GM10266 (cell line): ENCODE results near the gene CBX6.

Source experiments
- DNase-seq: peaks from one replicate; pipeline ENCODE4 v3.0.0; 2012; ENCODE audit errors: extremely low spot score
- TF ChIP-seq, protein P1 (sequence below): IDR thresholded peaks from 2 replicates; pipeline ENCODE4 v1.5.1; 2012; ENCODE audit warnings: mild to moderate bottlenecking, low read depth; ENCODE audit not compliant: control insufficient read depth, insufficient read depth; ENCODE audit errors: missing control alignments

The CBX6 gene

DNA sequence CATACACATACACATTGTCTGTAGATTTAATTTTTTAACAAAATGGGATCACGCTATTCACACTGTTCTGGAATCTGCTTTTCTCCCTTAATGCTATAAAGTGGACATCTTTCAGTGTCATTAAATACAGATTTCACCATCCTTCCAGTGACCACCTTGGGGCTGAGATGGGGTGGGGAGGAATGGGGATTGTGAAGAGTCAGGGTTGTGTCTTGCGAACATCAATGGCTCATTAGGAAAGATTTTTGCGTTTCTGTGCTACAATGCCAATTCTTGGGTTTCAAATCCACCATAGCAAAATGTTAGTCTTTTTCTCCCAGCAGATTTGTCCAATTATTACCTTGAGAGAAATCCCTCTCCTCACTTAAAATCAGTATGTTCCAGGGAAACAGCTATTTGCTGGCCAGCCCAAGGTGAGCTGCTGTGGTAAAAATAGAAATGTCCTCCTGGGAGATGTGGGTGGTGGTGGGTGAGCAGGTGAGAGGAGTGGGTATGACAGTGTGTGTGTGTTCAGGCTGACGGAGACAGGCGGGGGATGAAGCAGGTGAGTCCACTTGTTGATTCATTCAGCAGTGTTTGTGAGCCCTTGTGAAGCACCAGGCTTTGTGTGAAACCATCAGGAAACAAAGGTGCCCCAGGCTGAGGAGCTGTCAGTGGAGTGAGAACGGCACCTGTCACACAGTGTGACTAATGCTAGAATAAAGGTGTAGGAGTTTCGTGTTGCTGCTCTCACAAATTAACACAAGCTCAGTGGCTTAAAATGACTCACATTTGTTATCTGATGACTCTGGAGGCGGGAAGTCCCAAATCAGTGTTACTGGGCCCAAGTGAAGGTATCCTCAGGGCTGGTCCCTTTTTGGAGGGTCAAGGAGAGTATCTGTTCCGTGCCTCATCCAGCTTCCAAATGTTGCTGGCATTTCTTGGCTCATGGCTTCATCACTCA, 1.7 kb upstream of the CBX6 start:
- DNase-seq: peak; percentile 68
- TF ChIP-seq, protein P1, sequence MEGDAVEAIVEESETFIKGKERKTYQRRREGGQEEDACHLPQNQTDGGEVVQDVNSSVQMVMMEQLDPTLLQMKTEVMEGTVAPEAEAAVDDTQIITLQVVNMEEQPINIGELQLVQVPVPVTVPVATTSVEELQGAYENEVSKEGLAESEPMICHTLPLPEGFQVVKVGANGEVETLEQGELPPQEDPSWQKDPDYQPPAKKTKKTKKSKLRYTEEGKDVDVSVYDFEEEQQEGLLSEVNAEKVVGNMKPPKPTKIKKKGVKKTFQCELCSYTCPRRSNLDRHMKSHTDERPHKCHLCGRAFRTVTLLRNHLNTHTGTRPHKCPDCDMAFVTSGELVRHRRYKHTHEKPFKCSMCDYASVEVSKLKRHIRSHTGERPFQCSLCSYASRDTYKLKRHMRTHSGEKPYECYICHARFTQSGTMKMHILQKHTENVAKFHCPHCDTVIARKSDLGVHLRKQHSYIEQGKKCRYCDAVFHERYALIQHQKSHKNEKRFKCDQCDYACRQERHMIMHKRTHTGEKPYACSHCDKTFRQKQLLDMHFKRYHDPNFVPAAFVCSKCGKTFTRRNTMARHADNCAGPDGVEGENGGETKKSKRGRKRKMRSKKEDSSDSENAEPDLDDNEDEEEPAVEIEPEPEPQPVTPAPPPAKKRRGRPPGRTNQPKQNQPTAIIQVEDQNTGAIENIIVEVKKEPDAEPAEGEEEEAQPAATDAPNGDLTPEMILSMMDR: no peak

DNA sequence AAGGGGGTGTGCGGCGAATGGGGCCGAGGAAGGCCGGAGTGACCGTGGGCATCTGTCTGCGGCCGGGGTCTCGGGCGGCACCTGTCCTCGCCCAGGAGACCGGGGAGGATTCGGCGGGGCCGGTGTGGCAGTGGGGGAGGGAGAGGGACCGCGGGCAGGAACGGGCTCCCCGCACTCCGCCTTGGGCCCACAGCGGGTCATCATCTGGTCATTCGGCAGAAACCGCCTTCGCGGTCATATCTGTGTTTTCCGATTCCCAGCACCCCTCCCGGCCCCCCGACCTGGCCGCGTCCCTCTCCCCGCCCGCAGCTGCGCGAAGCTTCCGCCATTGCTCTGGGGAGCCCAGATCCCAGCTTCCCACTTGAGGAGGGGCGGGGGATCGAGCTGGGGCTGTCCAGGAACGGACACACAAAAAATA, 824 bp upstream of the CBX6 start:
- TF ChIP-seq, protein P1: no peak

DNA sequence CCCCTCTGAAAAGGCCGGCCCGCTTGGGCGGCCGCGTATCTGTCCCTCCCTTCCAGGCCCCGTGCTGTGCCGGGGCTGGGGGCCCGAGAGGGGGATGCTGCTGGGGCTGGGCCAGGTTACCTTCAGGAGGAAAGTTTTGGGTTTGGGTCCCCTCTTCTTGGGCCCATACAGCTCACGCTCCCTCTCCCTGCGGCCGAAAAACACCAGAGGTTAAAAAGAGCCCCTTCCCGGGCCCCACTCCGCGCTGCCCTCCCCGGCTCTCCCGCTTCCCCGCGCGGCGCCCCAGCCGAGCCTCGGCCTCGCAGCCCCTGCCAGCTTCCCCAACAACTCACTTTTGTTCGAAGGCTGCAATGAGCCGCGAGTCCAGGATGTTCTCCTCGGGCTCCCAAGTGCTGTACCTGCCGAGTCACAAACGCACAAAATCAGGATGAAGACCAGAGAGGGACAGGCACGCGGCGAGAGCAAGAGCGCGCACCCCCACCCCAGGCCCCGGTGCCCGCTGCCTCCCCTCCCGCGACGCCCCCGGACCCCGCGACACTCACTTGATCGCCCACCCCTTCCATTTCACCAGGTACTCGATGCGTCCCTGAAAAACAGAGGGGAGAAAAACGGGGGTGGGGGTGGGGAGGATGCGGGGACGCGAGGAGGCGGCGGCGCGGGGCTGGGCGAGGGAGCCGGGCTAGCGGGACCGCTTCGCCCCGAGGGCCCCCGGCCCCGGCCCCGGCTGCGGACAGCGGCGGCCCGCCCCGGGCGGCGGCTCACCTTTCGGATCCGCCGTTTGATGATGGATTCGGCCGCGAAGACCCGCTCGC, 450 bp downstream of the CBX6 start:
- DNase-seq: no peak
- TF ChIP-seq, protein P1: no peak

More for the DNA sequence above, 824 bp upstream of the CBX6 start:
- DNase-seq: no peak

DNA sequence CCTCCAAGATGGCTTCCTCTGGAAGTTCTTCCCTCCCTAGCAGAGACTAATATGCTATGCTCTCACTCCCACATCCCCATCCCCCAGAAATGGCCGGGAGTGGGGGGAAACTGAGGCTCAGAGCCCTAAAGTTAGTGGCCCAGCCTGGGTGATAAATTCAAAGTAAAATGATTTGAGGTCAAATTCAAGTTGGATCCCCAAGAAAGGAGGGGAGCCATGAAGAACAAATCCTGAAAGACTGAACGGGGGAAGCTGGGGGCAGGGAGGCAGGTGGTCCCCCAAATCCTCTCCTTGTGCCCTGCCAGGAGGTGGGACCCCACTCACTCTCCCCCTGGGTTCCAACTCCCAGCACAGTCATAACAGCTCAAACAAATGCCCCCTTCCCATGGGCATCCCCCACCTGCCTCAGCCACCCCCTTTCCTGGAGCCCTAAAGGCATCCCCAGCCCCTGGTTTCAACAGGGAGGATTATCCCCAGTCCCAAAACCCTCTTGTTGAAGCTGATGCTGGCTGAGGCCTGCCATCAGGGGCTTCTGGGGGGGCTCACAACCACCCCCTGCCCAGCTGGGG, 1.1 kb downstream of the CBX6 start:
- TF ChIP-seq, protein P1: no peak
- DNase-seq: no peak

DNA sequence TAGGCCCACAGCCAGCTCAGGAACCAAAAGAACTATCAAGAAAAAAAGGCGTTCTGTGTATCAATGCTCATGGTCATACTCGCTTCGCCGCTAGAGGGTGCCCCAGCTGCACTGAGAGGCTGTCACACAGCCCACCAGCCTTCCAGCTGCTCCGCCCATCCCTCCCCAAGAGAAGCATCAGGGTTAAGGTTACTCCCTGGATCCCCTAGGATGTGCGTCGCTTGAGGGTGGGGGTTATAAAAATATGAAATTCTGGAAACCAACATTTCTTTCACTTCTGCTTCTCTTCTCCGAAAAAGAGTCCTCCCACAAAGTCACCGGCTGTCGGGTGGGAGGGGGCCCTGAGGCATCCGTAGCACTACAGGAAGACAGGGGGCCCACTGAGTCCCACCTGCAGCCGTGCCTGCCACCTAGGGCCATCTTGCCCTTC, 1.7 kb downstream of the CBX6 start:
- DNase-seq: peak; percentile 88
- TF ChIP-seq, protein P1: peak; percentile 88

DNA sequence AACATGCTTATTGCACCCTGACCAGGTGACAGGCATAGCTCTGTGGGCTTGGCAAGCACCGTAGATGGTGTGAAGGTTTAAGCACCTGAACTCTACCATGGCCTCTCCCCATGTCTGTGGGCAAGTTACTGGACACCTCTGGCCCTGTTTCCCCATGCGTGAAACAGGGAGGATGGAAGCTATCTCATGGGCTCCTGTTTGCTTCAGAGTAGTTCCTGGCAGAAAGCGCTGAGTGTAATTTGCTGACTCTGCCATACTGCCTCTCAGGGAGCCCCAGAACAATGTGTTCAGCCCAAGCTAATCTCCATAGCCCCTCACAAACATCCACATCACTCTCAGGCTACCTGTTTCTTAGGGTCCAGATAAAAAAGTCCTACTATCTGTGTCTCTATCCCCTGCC, 2.4 kb downstream of the CBX6 start:
- TF ChIP-seq, protein P1: no peak

More for the DNA sequence above, 2.4 kb downstream of the CBX6 start:
- no peak for DNase-seq
